ENCODE results near the gene MACROD2. TPM values are rescaled to one million over a fixed set of nuclear protein-coding genes. Genes with fewer than 3 reads are reported as not detected.

The MACROD2 gene
- total RNA-seq, 1 donor from 2014 or later, result not detected

GRCh38 chr20:15199698-15200097 lies 1204.4 kb downstream of the MACROD2 start:
- no peaks in the 10 kb centered on the region for H3K4me1 Mint-ChIP-seq (ENCODE audit: low read depth)
- H3K27me3 Mint-ChIP-seq (ENCODE audit: insufficient read depth), result no peaks in the 10 kb centered on the region
- no peaks in the 10 kb centered on the region for H3K36me3 Mint-ChIP-seq (ENCODE audit: low read depth)
- intact Hi-C loops (cut with micrococcal nuclease), result no loop called here
- H3K4me3 Mint-ChIP-seq, result no peak overlapping the region
- H3K9me3 Mint-ChIP-seq, result peaks cover 6% of the 10 kb centered on the region
- H3K27ac Mint-ChIP-seq, result no peak overlapping the region
- no peak for DNase-seq (ENCODE audit: low spot score)

GRCh38 chr20:15200147-15200565 lies 1204.8 kb downstream of the MACROD2 start:
- intact Hi-C loops (cut with micrococcal nuclease), result no loop called here
- DNase-seq (ENCODE audit: low spot score), result no peak
- no peak overlapping the region for H3K4me3 Mint-ChIP-seq
- H3K27me3 Mint-ChIP-seq (ENCODE audit: insufficient read depth), result no peaks in the 10 kb centered on the region
- H3K9me3 Mint-ChIP-seq, result peaks cover 6% of the 10 kb centered on the region
- no peaks in the 10 kb centered on the region for H3K4me1 Mint-ChIP-seq (ENCODE audit: low read depth)
- no peaks in the 10 kb centered on the region for H3K36me3 Mint-ChIP-seq (ENCODE audit: low read depth)
- no peak overlapping the region for H3K27ac Mint-ChIP-seq

GRCh38 chr20:15201602-15202001 lies 1206.3 kb downstream of the MACROD2 start:
- no peak overlapping the region for H3K4me3 Mint-ChIP-seq
- H3K4me1 Mint-ChIP-seq (ENCODE audit: low read depth), result no peaks in the 10 kb centered on the region
- no peaks in the 10 kb centered on the region for H3K27me3 Mint-ChIP-seq (ENCODE audit: insufficient read depth)
- H3K9me3 Mint-ChIP-seq, result peaks cover 6% of the 10 kb centered on the region
- intact Hi-C loops (cut with micrococcal nuclease), result no loop called here
- H3K27ac Mint-ChIP-seq, result no peak overlapping the region
- no peaks in the 10 kb centered on the region for H3K36me3 Mint-ChIP-seq (ENCODE audit: low read depth)
- no peak for DNase-seq (ENCODE audit: low spot score)

- intact Hi-C loops (cut with micrococcal nuclease), result no loop called here
- Mint-ChIP-seq H3K27ac (no peak overlapping the region), H3K36me3 (ENCODE audit: low read depth) (no peaks in the 10 kb centered on the region), H3K27me3 (ENCODE audit: insufficient read depth) (no peaks in the 10 kb centered on the region), H3K4me3 (no peak overlapping the region), H3K4me1 (ENCODE audit: low read depth) (no peaks in the 10 kb centered on the region), H3K9me3 (peaks cover 17% of the 10 kb centered on the region)
- DNase-seq (ENCODE audit: low spot score), result no peak
Observed at GRCh38 chr20:15204234-15204633, 1208.9 kb downstream of the MACROD2 start.

- Mint-ChIP-seq H3K4me3 (no peak overlapping the region), H3K9me3 (peaks cover 14% of the 10 kb centered on the region), H3K27me3 (ENCODE audit: insufficient read depth) (no peaks in the 10 kb centered on the region), H3K27ac (no peak overlapping the region), H3K36me3 (ENCODE audit: low read depth) (no peaks in the 10 kb centered on the region), H3K4me1 (ENCODE audit: low read depth) (no peaks in the 10 kb centered on the region)
- intact Hi-C loops (cut with micrococcal nuclease), result no loop called here
- DNase-seq (ENCODE audit: low spot score), result no peak
Observed at GRCh38 chr20:15205028-15205427, 1209.7 kb downstream of the MACROD2 start.

GRCh38 chr20:15205719-15206118 lies 1210.4 kb downstream of the MACROD2 start:
- Mint-ChIP-seq H3K4me3 (no peak overlapping the region), H3K27ac (no peak overlapping the region), H3K27me3 (ENCODE audit: insufficient read depth) (no peaks in the 10 kb centered on the region), H3K4me1 (ENCODE audit: low read depth) (no peaks in the 10 kb centered on the region), H3K36me3 (ENCODE audit: low read depth) (no peaks in the 10 kb centered on the region), H3K9me3 (peaks cover 18% of the 10 kb centered on the region)
- DNase-seq (ENCODE audit: low spot score), result no peak
- intact Hi-C loops (cut with micrococcal nuclease), result no loop called here

- no peak for DNase-seq (ENCODE audit: low spot score)
Observed at GRCh38 chr20:15209537-15209936, 1214.2 kb downstream of the MACROD2 start.

GRCh38 chr20:15214051-15214450 lies 1218.7 kb downstream of the MACROD2 start:
- no peaks in the 10 kb centered on the region for H3K4me1 Mint-ChIP-seq (ENCODE audit: low read depth)
- H3K36me3 Mint-ChIP-seq (ENCODE audit: low read depth), result no peaks in the 10 kb centered on the region
- peaks cover 13% of the 10 kb centered on the region for H3K9me3 Mint-ChIP-seq
- no peak for DNase-seq (ENCODE audit: low spot score)
- no peak overlapping the region for H3K27ac Mint-ChIP-seq
- H3K27me3 Mint-ChIP-seq (ENCODE audit: insufficient read depth), result no peaks in the 10 kb centered on the region
- intact Hi-C loops (cut with micrococcal nuclease), result no loop called here
- no peak overlapping the region for H3K4me3 Mint-ChIP-seq

More at GRCh38 chr20:15209537-15209936, 1214.2 kb downstream of the MACROD2 start:
- Mint-ChIP-seq H3K36me3 (ENCODE audit: low read depth) (no peaks in the 10 kb centered on the region), H3K27ac (no peak overlapping the region), H3K4me3 (no peak overlapping the region), H3K9me3 (peaks cover 21% of the 10 kb centered on the region), H3K4me1 (ENCODE audit: low read depth) (no peaks in the 10 kb centered on the region), H3K27me3 (ENCODE audit: insufficient read depth) (no peaks in the 10 kb centered on the region)
- intact Hi-C loops (cut with micrococcal nuclease), result no loop called here

- intact Hi-C loops (cut with micrococcal nuclease), result no loop called here
- Mint-ChIP-seq H3K4me3 (no peak overlapping the region), H3K27me3 (ENCODE audit: insufficient read depth) (no peaks in the 10 kb centered on the region), H3K36me3 (ENCODE audit: low read depth) (no peaks in the 10 kb centered on the region), H3K4me1 (ENCODE audit: low read depth) (no peaks in the 10 kb centered on the region), H3K27ac (no peak overlapping the region), H3K9me3 (peaks cover 13% of the 10 kb centered on the region)
- no peak for DNase-seq (ENCODE audit: low spot score)
Observed at GRCh38 chr20:15220009-15220656, 1224.8 kb downstream of the MACROD2 start.

- no peaks in the 10 kb centered on the region for H3K27me3 Mint-ChIP-seq (ENCODE audit: insufficient read depth)
- no peak overlapping the region for H3K27ac Mint-ChIP-seq
- intact Hi-C loops (cut with micrococcal nuclease), result no loop called here
- peaks cover 19% of the 10 kb centered on the region for H3K9me3 Mint-ChIP-seq
- DNase-seq (ENCODE audit: low spot score), result no peak
- H3K36me3 Mint-ChIP-seq (ENCODE audit: low read depth), result no peaks in the 10 kb centered on the region
- no peak overlapping the region for H3K4me3 Mint-ChIP-seq
- H3K4me1 Mint-ChIP-seq (ENCODE audit: low read depth), result no peaks in the 10 kb centered on the region
Observed at GRCh38 chr20:15220778-15221565, 1225.7 kb downstream of the MACROD2 start.

GRCh38 chr20:15222502-15223330 lies 1227.4 kb downstream of the MACROD2 start:
- H3K27me3 Mint-ChIP-seq (ENCODE audit: insufficient read depth), result no peaks in the 10 kb centered on the region
- intact Hi-C loops (cut with micrococcal nuclease), result no loop called here
- no peak for DNase-seq (ENCODE audit: low spot score)
- H3K27ac Mint-ChIP-seq, result no peak overlapping the region
- H3K36me3 Mint-ChIP-seq (ENCODE audit: low read depth), result no peaks in the 10 kb centered on the region
- H3K4me3 Mint-ChIP-seq, result no peak overlapping the region
- H3K4me1 Mint-ChIP-seq (ENCODE audit: low read depth), result no peaks in the 10 kb centered on the region
- H3K9me3 Mint-ChIP-seq, result peaks cover 19% of the 10 kb centered on the region

- Mint-ChIP-seq H3K27ac (no peak overlapping the region), H3K36me3 (ENCODE audit: low read depth) (no peaks in the 10 kb centered on the region), H3K4me1 (ENCODE audit: low read depth) (no peaks in the 10 kb centered on the region), H3K9me3 (peaks cover 14% of the 10 kb centered on the region), H3K27me3 (ENCODE audit: insufficient read depth) (no peaks in the 10 kb centered on the region), H3K4me3 (no peak overlapping the region)
- no peak for DNase-seq (ENCODE audit: low spot score)
- intact Hi-C loops (cut with micrococcal nuclease), result no loop called here
Observed at GRCh38 chr20:15224199-15224598, 1228.9 kb downstream of the MACROD2 start.

- intact Hi-C loops (cut with micrococcal nuclease), result no loop called here
- Mint-ChIP-seq H3K36me3 (ENCODE audit: low read depth) (no peaks in the 10 kb centered on the region), H3K9me3 (peaks cover 11% of the 10 kb centered on the region), H3K27me3 (ENCODE audit: insufficient read depth) (no peaks in the 10 kb centered on the region), H3K27ac (no peak overlapping the region), H3K4me3 (no peak overlapping the region), H3K4me1 (ENCODE audit: low read depth) (no peaks in the 10 kb centered on the region)
- no peak for DNase-seq (ENCODE audit: low spot score)
Observed at GRCh38 chr20:15227102-15227501, 1231.8 kb downstream of the MACROD2 start.
